Natural killer cell (primary cell): ENCODE measurements around the gene GCNT1. TPM values are rescaled to one million over a fixed set of nuclear protein-coding genes. Genes with fewer than 3 reads are reported as not detected.

ENCODE experiments used
- ATAC-seq, 3 donors: fragments of 150-1000 bp in 2 of 3; fragments of 200-7000 bp in 1 of 3; cut with Tn5 transposase; 1 replicate in 1 of 3; 2 replicates in 2 of 3; pipeline ENCODE4 v1.10.0; 2021; ENCODE audit warnings: mild to moderate bottlenecking in 2 of 3, moderate library complexity in 2 of 3
- DNase-seq, 2 donors: peaks; one replicate each; pipeline versions ENCODE4 v3.0.0 to v3.0.0-alpha.2; 2013 to 2021; ENCODE audit warnings: mixed read lengths in 1 of 2
- H3K27ac ChIP-seq: one replicate; pipeline ENCODE4 v1.5.1; 2013; ENCODE audit warnings: mild to moderate bottlenecking, low read length
- H3K27me3 ChIP-seq: one replicate; pipeline ENCODE4 v1.6.1; 2013; ENCODE audit warnings: low read length; ENCODE audit not compliant: control insufficient read depth, insufficient read depth
- H3K36me3 ChIP-seq: one replicate; pipeline ENCODE4 v1.6.1; 2013; ENCODE audit warnings: low read length; ENCODE audit not compliant: control insufficient read depth, insufficient read depth
- H3K4me1 ChIP-seq: one replicate; pipeline ENCODE4 v1.6.1; 2013; ENCODE audit warnings: low read length; ENCODE audit not compliant: control insufficient read depth, insufficient read depth
- H3K4me3 ChIP-seq: one replicate; pipeline ENCODE4 v1.5.1; 2013; ENCODE audit warnings: low read length
- H3K9me3 ChIP-seq: one replicate; pipeline ENCODE4 v1.6.1; 2013; ENCODE audit warnings: low read length; ENCODE audit not compliant: control insufficient read depth, insufficient read depth
- H3K27ac Mint-ChIP-seq, 2 donors: one replicate each; pipeline ENCODE4 v1.8.0; 2022; ENCODE audit warnings: mild to moderate bottlenecking in 2 of 2, mixed read lengths in 2 of 2, moderate library complexity in 1 of 2
- H3K27me3 Mint-ChIP-seq, 2 donors: one replicate each; pipeline ENCODE4 v1.8.0; 2022; ENCODE audit warnings: low read depth in 2 of 2, mixed read lengths in 2 of 2
- H3K36me3 Mint-ChIP-seq: one replicate; pipeline ENCODE4 v1.8.0; 2022; ENCODE audit warnings: mixed read lengths
- H3K4me1 Mint-ChIP-seq, 2 donors: one replicate each; pipeline ENCODE4 v1.8.0; 2022; ENCODE audit warnings: mixed read lengths in 2 of 2
- H3K4me3 Mint-ChIP-seq: one replicate; pipeline ENCODE4 v1.8.0; 2022; ENCODE audit warnings: mild to moderate bottlenecking, moderate library complexity, mixed read lengths
- H3K9me3 Mint-ChIP-seq, 2 donors: one replicate each; pipeline ENCODE4 v1.8.0; 2022; ENCODE audit warnings: mixed read lengths in 2 of 2
- CTCF ChIP-seq: fragments of 200-600 bp; IDR thresholded peaks from one replicate; pipeline ENCODE4 v1.8.0; 2022; ENCODE audit warnings: antibody characterized with exemption
- WGBS: methylation state at CpG from one replicate; pipeline ENCODE4 v1.1.7; 2013; ENCODE audit warnings: missing lambda C conversion rate; ENCODE audit not compliant: insufficient coverage; 5-methylcytosine and 5-hydroxymethylcytosine counted together
- intact Hi-C: fragments of 100-400 bp; cut with micrococcal nuclease; formaldehyde crosslinking; loops from one replicate; pipeline ENCODE4 v1.14.2; 2022
- total RNA-seq, 4 donors: library from RNA; stranded (reverse); fragments of 120-200 nt in 1 of 4; gene quantifications; one replicate each; pipeline versions ENCODE4 v1.2.3 to v1.2.4, GENCODE V29; 2013 to 2022

Gene GCNT1
- total RNA-seq, 3 donors from 2014 or later (not counting 1 experiment from before 2014, with no cell fraction given), result 8.6 to 23.7 (median 18.5) TPM

GRCh38 chr9:76419782-76420380 lies 39.1 kb upstream of the GCNT1 start:
- Histone ChIP-seq H3K4me3 (no peak overlapping the region), H3K36me3 (no peaks in the 10 kb centered on the region), H3K27me3 (no peaks in the 10 kb centered on the region), H3K9me3 (no peaks in the 10 kb centered on the region), H3K27ac (no peak overlapping the region), H3K4me1 (peaks cover 3% of the 10 kb centered on the region)
- no peaks in the 10 kb centered on the region for H3K9me3 Mint-ChIP-seq
- H3K27me3 Mint-ChIP-seq, result peaks cover 0 to 6% of the 10 kb centered on the region in 2 donors
- intact Hi-C loops, result no loop called here
- H3K4me3 Mint-ChIP-seq, result no peak overlapping the region
- no peak overlapping the region for H3K27ac Mint-ChIP-seq
- H3K36me3 Mint-ChIP-seq, result no peaks in the 10 kb centered on the region
- peak; percentile 24 for TF ChIP-seq CTCF
- H3K4me1 Mint-ChIP-seq, result peaks cover 4 to 5% of the 10 kb centered on the region in 2 donors
- 72% methylated on average over 2 of the region's 2 CpGs for WGBS
- DNase-seq (peak in 1 of 2 donors; percentile 27), ATAC-seq (peak in 1 of 3 donors; percentile 34)

GRCh38 chr9:76423216-76424177 lies 35.5 kb upstream of the GCNT1 start:
- H3K9me3 Mint-ChIP-seq, result no peaks in the 10 kb centered on the region
- H3K4me1 Mint-ChIP-seq, result no peaks in the 10 kb centered on the region
- H3K4me3 Mint-ChIP-seq, result no peak overlapping the region
- Histone ChIP-seq H3K4me3 (no peak overlapping the region), H3K36me3 (no peaks in the 10 kb centered on the region), H3K9me3 (no peaks in the 10 kb centered on the region), H3K27ac (no peak overlapping the region), H3K4me1 (no peaks in the 10 kb centered on the region), H3K27me3 (no peaks in the 10 kb centered on the region)
- H3K27me3 Mint-ChIP-seq, result peaks cover 2 to 6% of the 10 kb centered on the region in 2 donors
- DNase-seq (no peak), ATAC-seq (no peak)
- no peak overlapping the region for H3K27ac Mint-ChIP-seq
- no peak for TF ChIP-seq CTCF
- H3K36me3 Mint-ChIP-seq, result no peaks in the 10 kb centered on the region
- WGBS, result 60% methylated on average over 2 of the region's 2 CpGs
- intact Hi-C loops, result no loop called here

- no peak overlapping the region for H3K27ac ChIP-seq
- intact Hi-C loops, result no loop called here
- ATAC-seq (no peak), DNase-seq (no peak)
- no peak overlapping the region for H3K4me3 Mint-ChIP-seq
- no peaks in the 10 kb centered on the region for H3K4me1 Mint-ChIP-seq
- 79% methylated on average over 3 of the region's 4 CpGs for WGBS
- no peak for TF ChIP-seq CTCF
- H3K27me3 Mint-ChIP-seq, result peaks cover 2 to 6% of the 10 kb centered on the region in 2 donors
- H3K27ac Mint-ChIP-seq, result no peak overlapping the region
- no peaks in the 10 kb centered on the region for H3K36me3 Mint-ChIP-seq
- no peaks in the 10 kb centered on the region for H3K9me3 Mint-ChIP-seq
- H3K4me1 ChIP-seq, result no peaks in the 10 kb centered on the region
- no peak overlapping the region for H3K4me3 ChIP-seq
- no peaks in the 10 kb centered on the region for H3K36me3 ChIP-seq
- H3K9me3 ChIP-seq, result no peaks in the 10 kb centered on the region
- no peaks in the 10 kb centered on the region for H3K27me3 ChIP-seq
Measured at GRCh38 chr9:76424491-76424890, 34.5 kb upstream of the GCNT1 start.
